GM19467 (cell line): ENCODE measurements around the gene DNHD1.

ENCODE experiments used
- ATAC-seq: cut with Tn5 transposase; IDR thresholded peaks from one replicate; pipeline ENCODE4 v1.9.1; 2021; ENCODE audit warnings: mild to moderate bottlenecking, moderate library complexity; ENCODE audit not compliant: unreplicated experiment

Gene DNHD1

GRCh38 chr11:6497069-6497839 lies at the start of gene DNHD1:
DNHD1 (plus strand) TSS chr11:6497280; CDS start chr11:6498216, 936 bp downstream.
- no peak for ATAC-seq

DNA sequence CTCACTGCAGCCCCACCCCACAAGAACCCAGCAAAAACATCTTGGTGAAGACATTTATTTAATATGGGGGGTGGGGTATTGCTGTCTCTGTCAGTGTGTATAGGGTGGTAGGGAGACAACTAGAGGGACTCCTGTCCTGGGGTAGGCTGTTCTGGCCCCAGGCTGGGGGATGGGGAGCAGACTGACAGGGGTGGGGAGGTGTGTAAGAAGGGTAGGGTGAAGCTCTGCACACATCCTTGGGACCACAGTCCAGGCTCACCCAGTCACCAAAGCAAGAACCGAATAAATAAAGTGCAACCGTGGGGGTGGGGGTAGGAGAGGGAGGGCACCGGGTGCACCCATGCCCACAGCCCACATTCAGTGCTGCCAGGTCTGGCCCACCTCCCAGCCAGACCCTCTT lies 48.5 kb upstream of the DNHD1 start:
- no peak for ATAC-seq

DNA sequence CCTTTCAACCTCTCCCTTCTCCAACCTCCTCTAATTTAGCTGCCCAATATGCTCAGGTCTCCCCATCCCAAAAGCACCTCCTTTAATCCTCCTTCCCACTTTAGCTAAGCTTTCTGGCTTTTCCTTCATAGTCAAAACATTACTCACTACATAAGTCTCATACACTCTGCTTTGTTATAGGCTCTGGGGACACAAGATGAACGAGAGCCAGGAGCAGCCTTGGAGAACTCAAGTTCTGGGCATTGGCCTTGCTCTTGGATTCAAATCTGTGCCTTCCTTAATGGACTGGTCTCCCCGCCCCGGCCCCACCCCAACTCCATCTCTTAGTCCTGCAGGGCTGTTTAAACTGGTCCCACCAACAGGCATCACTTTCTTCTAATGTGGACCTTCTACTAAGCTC lies 44.9 kb upstream of the DNHD1 start:
- no peak for ATAC-seq

DNA sequence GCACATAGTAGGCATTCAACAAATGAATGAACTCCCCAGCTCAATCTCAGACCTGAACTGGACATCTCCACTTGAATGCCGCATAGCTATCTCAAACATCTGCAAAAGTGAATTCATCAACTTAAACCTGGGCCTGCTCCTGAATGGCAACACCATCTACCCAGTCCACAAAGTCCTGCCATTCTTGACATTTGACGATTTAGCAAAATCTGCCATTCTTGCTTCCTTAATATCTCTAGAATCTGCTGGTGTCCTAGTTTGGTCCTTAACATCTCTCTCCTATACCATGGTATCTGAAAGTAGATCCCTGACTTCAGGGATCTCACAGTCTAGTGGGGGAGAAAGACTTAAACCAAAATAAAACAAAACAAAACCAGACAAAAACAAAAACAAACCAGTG lies 43.9 kb upstream of the DNHD1 start:
- no peak for ATAC-seq

DNA sequence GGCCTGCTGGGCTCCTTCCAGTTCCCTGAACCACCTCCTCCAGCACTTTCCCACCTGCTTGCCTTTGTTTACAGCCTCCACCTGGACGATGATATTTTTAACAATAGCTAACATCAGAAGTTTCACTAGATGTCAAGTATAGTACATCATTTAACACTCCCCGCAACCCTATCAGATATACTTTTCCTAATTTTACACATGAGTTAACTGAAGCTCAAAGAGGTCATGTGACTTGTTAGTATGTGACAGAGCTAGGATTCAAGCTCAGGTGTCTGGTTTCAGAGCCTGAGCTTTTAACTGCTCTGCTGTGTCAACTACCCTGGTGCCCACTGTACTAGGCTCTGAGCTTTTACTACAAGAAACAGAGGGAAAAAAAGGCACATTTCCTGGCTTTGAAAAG lies 42.0 kb upstream of the DNHD1 start:
- ATAC-seq: no peak

- no peak for ATAC-seq
Observed at GRCh38 chr11:6456361-6457073, 40.6 kb upstream of the DNHD1 start.

- ATAC-seq: no peak
Observed at GRCh38 chr11:6457581-6458320, 39.3 kb upstream of the DNHD1 start.

GRCh38 chr11:6458352-6459098 lies 38.6 kb upstream of the DNHD1 start:
- ATAC-seq: no peak

DNA sequence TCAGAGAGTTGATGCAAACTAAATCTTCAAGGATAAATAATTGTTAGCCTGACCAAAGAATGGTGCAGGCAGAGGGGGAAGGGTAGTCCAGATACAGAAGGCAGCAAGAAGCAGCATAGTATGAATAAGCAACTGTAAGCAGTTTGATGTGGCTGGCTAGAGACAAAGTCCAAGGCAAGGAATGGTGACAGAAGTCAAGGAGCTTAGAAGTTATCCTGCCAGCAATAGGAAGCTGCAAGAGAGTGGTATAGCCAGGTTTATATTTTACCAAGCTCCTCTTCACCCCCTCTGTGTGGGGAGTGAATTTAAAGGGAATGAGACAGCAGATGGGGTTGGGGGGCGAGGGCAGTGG lies 38.0 kb upstream of the DNHD1 start:
- no peak for ATAC-seq

DNA sequence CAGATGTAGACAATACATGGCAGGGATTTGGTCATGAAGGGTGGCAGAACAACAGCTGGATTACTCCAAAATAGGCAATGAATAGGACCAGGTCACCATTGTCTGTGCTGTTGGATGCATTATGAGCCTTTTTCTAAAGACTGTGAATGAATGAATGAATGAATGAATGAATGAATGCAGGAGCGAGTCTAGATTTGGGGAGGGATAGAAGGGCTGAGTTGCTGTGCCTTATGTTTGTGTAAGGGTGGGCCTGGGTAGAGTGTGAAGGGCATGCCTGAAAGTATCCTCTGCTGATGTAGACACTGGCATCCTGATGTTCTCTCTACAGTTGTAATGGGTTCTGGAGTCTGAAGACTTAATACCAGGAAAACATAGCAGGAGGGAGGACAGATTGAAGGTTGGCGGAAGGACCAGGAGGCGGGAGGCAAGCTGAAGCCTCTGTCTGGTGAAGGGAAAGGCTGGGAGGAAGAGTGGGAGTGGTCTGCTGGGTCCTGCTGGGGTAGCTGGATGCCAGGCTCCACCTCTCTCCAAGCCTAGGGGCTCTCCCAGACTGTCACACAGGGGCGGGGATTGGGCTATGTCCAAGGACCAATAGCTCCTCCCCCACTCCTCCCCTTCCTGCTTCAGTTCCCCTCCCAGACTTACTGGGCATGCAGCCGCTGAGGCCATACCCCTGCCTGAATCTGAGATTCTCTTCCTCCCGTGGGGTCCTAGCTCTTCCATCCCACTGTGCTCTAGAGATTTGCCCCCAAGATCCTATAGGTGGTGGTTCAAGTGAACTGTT lies 28.2 kb upstream of the DNHD1 start:
- ATAC-seq: no peak

DNA sequence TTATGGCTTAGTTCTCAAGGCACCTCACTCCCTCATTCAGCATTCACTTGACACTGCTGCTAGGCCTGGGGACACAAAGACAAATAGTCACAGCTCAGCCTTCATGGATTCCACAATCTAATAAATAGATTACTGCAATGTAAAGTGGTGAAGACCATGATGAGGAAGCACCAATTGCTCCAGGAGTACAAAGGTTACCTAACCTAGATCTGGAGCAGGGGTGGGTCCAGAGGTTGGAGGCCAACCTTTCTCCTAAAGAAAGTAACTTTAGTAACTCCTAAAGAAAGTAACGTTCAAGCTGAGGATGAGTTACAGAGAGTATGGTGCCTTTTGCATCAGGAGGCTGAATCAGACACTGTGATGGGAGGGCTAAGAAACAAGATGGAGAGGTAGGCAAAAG lies 27.5 kb upstream of the DNHD1 start:
- no peak for ATAC-seq

GRCh38 chr11:6472934-6473333 lies 24.1 kb upstream of the DNHD1 start:
- no peak for ATAC-seq

- peak; percentile 60 for ATAC-seq
Observed at GRCh38 chr11:6473451-6474412, 23.3 kb upstream of the DNHD1 start, which contains the start of gene TRIM3. TRIM3 (minus strand) TSS chr11:6473941; CDS start chr11:6465695, 8,246 bp downstream.

DNA sequence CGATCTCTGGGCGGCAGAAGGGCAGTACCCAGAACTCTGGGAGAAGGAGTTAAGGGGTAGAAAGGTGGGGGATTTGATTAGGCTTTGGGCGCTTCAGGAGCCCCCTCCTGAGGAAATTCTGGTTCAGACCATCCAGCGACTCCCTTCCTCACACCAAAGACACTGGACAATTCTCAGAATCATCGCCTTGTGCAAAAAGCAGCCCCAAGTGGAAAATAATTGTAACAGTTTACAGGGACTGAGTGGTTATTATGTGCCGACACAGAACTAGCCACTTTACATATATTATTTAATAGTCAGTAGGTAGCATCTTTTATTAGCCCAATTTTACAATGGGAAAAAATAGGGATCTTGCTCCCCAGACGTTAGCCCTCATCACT lies 22.7 kb upstream of the DNHD1 start:
- no peak for ATAC-seq

GRCh38 chr11:6474806-6475500 lies 22.1 kb upstream of the DNHD1 start:
- no peak for ATAC-seq

DNA sequence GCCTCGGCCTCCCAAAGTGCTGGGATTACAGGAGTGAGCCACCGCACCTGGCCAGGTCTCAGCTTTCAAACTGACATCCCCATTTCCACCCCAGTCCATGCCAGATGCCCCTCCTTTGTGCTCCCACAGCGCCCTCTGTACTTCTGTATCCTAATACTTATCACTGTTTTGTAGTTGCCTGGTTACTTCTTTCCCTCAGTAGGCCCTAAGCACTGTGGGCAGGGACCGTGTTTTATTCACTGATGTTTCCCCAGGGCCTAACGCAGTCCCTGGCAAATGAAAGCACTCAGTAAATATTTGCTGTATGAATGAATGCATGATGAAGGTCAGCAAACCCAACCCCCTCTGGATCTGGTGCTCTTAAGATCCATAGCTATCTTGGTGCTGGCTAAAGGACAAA lies 21.1 kb upstream of the DNHD1 start:
- ATAC-seq: no peak

DNA sequence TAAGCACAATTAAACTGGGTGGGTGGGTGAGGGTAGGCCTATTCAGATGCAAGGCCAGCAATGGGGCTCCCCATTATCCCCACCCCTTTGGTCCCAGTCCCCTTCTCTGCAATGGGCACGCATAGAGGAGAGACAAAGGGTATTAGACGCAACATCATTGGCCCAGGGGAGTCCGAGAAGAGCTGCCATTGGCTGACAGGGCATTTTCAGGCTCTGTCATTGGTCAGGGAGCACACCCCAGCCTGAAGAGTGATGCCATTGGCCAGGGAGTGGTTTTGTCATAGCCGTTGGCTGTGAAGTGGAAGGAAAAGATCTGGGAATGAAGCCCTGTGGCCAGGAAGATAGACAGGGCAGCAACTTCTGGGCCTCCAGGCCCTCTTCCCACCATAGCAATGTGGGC lies 20.5 kb upstream of the DNHD1 start:
- no peak for ATAC-seq

GRCh38 chr11:6480299-6480914 lies 16.7 kb upstream of the DNHD1 start:
- no peak for ATAC-seq
